Endodermal cell (in vitro differentiated cells): ENCODE results near the gene TSSC4. TPM values are rescaled to one million over a fixed set of nuclear protein-coding genes. Genes with fewer than 3 reads are reported as not detected.

Experiments used
- DNase-seq: peaks from one replicate; pipeline ENCODE4 v3.0.0-alpha.2; 2017
- H3K27ac ChIP-seq: 2 replicates; pipeline ENCODE4 v1.5.1; 2013; ENCODE audit warnings: mild to moderate bottlenecking, low read depth, low read length, moderate library complexity
- H3K27me3 ChIP-seq: 2 replicates; pipeline ENCODE4 v1.6.1; 2013; ENCODE audit warnings: mild to moderate bottlenecking, low read length, moderate library complexity; ENCODE audit not compliant: insufficient read depth, control insufficient read depth, poor library complexity, severe bottlenecking
- H3K36me3 ChIP-seq: 2 replicates; pipeline ENCODE4 v1.7.0; 2013; ENCODE audit warnings: mild to moderate bottlenecking, low read length, moderate library complexity; ENCODE audit not compliant: control insufficient read depth, insufficient read depth
- H3K4me1 ChIP-seq: one replicate; pipeline ENCODE4 v1.7.0; 2013; ENCODE audit warnings: low read length; ENCODE audit not compliant: control insufficient read depth, insufficient read depth
- H3K4me3 ChIP-seq: 2 replicates; pipeline ENCODE4 v1.5.1; 2013; ENCODE audit warnings: mild to moderate bottlenecking, low read length, moderate library complexity
- H3K9ac ChIP-seq: 2 replicates; pipeline ENCODE4 v1.6.1; 2013; ENCODE audit warnings: mild to moderate bottlenecking, low read length, moderate library complexity; ENCODE audit not compliant: poor library complexity, severe bottlenecking; ENCODE audit errors: extremely low read depth
- H3K9me3 ChIP-seq: 2 replicates; pipeline ENCODE4 v1.6.1; 2013; ENCODE audit warnings: mild to moderate bottlenecking, low read length, moderate library complexity; ENCODE audit not compliant: control insufficient read depth
- H3K27ac Mint-ChIP-seq: 2 replicates; pipeline ENCODE4 v1.8.0; 2020; ENCODE audit warnings: mixed read lengths
- H3K27me3 Mint-ChIP-seq: 2 replicates; pipeline ENCODE4 v1.8.0; 2021; ENCODE audit warnings: mild to moderate bottlenecking, mixed read lengths; ENCODE audit not compliant: insufficient read depth
- H3K36me3 Mint-ChIP-seq: 2 replicates; pipeline ENCODE4 v1.8.0; 2020; ENCODE audit warnings: low read depth, mixed read lengths
- H3K4me1 Mint-ChIP-seq: 2 replicates; pipeline ENCODE4 v1.8.0; 2020; ENCODE audit warnings: mixed read lengths
- H3K4me3 Mint-ChIP-seq: 2 replicates; pipeline ENCODE4 v1.8.0; 2020; ENCODE audit warnings: mild to moderate bottlenecking, moderate library complexity, mixed read lengths
- H3K9me3 Mint-ChIP-seq: 2 replicates; pipeline ENCODE4 v1.8.0; 2020; ENCODE audit warnings: mild to moderate bottlenecking, mixed read lengths
- WGBS, 2 experiments: methylation state at CpG; one replicate each; pipeline versions ENCODE4 v1.1.5 to v1.1.7; 2013; ENCODE audit warnings: missing lambda C conversion rate in 2 of 2, mixed read lengths in 1 of 2; ENCODE audit not compliant: insufficient coverage in 1 of 2, insufficient read length in 1 of 2; 5-methylcytosine and 5-hydroxymethylcytosine counted together
- total RNA-seq, 2 donors: library from RNA; stranded (reverse); fragmentation: NEBNext Ultra II Directional in 1 of 2; extraction: Animal tissue kit (Norgen Biotek cat#: 25700) in 1 of 2; gene quantifications; 2 replicates in 1 of 2; 3 replicates in 1 of 2; pipeline ENCODE4 v1.2.1, GENCODE V29; 2021
- TF ChIP-seq, protein P1 (sequence below): fragments of 200-600 bp; sonication (generic); conservative IDR thresholded peaks from 2 replicates; pipeline ENCODE4 v1.5.0; 2021; ENCODE audit warnings: antibody characterized with exemption, mild to moderate bottlenecking

Gene TSSC4
- total RNA-seq, 2 donors from 2014 or later, result 47.2 to 51.1 TPM

DNA sequence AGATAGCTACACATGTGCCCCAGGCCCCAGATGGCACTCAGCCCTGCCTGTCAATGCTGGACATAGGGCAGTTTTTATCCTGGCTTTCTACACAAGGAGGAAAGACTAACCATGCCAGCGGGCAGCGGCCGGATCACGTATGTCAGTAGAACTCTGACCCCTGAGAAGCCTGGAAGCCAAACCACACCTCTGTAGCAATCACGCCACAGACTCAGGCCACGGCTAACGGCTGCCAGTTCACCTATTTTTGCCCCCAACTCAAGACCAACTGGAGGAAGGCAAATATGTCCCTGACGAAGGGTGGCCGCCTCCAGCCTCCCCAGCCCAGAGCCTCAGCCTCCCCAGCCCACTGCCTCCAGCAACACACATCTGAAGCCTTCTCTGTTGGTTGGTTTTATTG, 30.7 kb upstream of the TSSC4 start:
- Mint-ChIP-seq H3K9me3 (no peaks in the 10 kb centered on the region), H3K36me3 (no peaks in the 10 kb centered on the region), H3K4me1 (no peaks in the 10 kb centered on the region), H3K27ac (no peak overlapping the region), H3K27me3 (peaks cover 1% of the 10 kb centered on the region), H3K4me3 (no peak overlapping the region)
- TF ChIP-seq, protein P1, sequence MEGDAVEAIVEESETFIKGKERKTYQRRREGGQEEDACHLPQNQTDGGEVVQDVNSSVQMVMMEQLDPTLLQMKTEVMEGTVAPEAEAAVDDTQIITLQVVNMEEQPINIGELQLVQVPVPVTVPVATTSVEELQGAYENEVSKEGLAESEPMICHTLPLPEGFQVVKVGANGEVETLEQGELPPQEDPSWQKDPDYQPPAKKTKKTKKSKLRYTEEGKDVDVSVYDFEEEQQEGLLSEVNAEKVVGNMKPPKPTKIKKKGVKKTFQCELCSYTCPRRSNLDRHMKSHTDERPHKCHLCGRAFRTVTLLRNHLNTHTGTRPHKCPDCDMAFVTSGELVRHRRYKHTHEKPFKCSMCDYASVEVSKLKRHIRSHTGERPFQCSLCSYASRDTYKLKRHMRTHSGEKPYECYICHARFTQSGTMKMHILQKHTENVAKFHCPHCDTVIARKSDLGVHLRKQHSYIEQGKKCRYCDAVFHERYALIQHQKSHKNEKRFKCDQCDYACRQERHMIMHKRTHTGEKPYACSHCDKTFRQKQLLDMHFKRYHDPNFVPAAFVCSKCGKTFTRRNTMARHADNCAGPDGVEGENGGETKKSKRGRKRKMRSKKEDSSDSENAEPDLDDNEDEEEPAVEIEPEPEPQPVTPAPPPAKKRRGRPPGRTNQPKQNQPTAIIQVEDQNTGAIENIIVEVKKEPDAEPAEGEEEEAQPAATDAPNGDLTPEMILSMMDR, result no peak
- Histone ChIP-seq H3K4me1 (no peaks in the 10 kb centered on the region), H3K27ac (no peak overlapping the region), H3K36me3 (no peaks in the 10 kb centered on the region), H3K9me3 (no peaks in the 10 kb centered on the region), H3K4me3 (no peak overlapping the region), H3K27me3 (no peaks in the 10 kb centered on the region), H3K9ac (no peak overlapping the region)
- DNase-seq, result peak; percentile 29
- WGBS, 2 experiments, result 83 to 85% methylated on average over 4 to 9 of the region's 9 CpGs

DNA sequence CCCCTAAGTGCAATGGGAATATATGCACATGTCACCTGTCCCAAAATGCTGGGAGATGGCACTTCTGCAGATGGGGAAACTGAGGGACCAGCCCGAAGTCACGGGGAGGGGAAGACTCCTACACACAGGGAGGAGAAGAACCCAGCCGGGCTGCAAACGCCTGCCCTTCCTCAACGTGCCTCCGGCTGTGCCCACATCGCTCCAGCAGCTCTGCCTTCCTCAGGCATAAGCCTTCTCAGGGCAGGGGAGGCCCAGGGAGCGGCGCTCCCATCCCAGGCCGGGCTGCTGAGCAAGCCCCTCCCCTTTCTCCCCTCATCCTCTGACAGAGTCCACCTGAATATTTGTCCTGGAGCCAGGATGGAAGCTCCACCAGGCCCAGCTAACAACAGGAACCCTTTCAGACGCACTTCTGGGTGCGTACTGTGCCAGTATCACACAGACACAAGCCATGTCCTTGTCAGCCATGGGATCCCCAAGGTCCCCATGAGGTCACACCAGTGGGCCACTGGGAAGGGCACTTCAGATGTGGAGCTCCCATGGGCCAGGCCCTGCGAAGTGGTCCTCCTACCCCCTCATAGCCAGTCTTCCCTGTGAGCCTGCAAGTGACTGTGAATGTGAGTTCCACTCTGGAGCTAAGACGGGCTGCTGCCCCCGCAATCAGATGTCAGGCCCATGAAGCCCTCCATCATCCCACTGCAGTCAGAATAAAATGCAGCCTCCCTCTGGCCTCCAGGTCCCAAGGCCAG, 25.9 kb upstream of the TSSC4 start:
- TF ChIP-seq, protein P1, result no peak
- Histone ChIP-seq H3K27me3 (no peaks in the 10 kb centered on the region), H3K4me3 (no peak overlapping the region), H3K9me3 (no peaks in the 10 kb centered on the region), H3K9ac (no peak overlapping the region), H3K27ac (no peak overlapping the region), H3K4me1 (no peaks in the 10 kb centered on the region), H3K36me3 (no peaks in the 10 kb centered on the region)
- Mint-ChIP-seq H3K4me1 (peaks cover 3% of the 10 kb centered on the region), H3K36me3 (no peaks in the 10 kb centered on the region), H3K27me3 (peaks cover 3% of the 10 kb centered on the region), H3K4me3 (no peak overlapping the region), H3K27ac (no peak overlapping the region), H3K9me3 (no peaks in the 10 kb centered on the region)
- WGBS, 2 experiments, result 97 to 100% methylated on average over 2 to 15 of the region's 15 CpGs
- DNase-seq, result peak; percentile 38

- Mint-ChIP-seq H3K36me3 (peaks cover 4% of the 10 kb centered on the region), H3K4me1 (peaks cover 5% of the 10 kb centered on the region), H3K27ac (no peak overlapping the region)
Measured at GRCh38 chr11:2375341-2375853, 25.2 kb upstream of the TSSC4 start.

More at GRCh38 chr11:2375341-2375853, 25.2 kb upstream of the TSSC4 start:
- Histone ChIP-seq H3K9ac (no peak overlapping the region), H3K4me1 (no peaks in the 10 kb centered on the region), H3K4me3 (no peak overlapping the region), H3K27ac (no peak overlapping the region), H3K27me3 (no peaks in the 10 kb centered on the region), H3K36me3 (no peaks in the 10 kb centered on the region), H3K9me3 (no peaks in the 10 kb centered on the region)
- TF ChIP-seq, protein P1, result peak; percentile 15
- 75 to 92% methylated on average over 2 to 6 of the region's 6 CpGs for WGBS, 2 experiments
- Mint-ChIP-seq H3K9me3 (no peaks in the 10 kb centered on the region), H3K4me3 (no peak overlapping the region), H3K27me3 (peaks cover 2% of the 10 kb centered on the region)
- DNase-seq, result no peak
